HepG2 (cell line): ENCODE data around the gene VAT1L. TPM values are rescaled to one million over a fixed set of nuclear protein-coding genes. Genes with fewer than 3 reads are reported as not detected.

Source experiments
- ASH2L ChIP-seq: fragments of 300-600, 200-600 bp; sonication (generic); IDR thresholded peaks from 2 replicates; pipeline ENCODE4 v1.7.0; 2017; ENCODE audit warnings: low read depth, mild to moderate bottlenecking, moderate library complexity, mixed read lengths, low read length; ENCODE audit not compliant: insufficient read length
- CCAR2 ChIP-seq: fragments of 200-400 bp; formaldehyde crosslinking; optimal IDR thresholded peaks from 2 replicates; pipeline ENCODE3; 2018; ENCODE audit warnings: low read depth, mild to moderate bottlenecking, low read length, moderate library complexity
- CCDC6 ChIP-seq: sonication (generic); formaldehyde crosslinking; IDR thresholded peaks from 2 replicates; pipeline ENCODE4 v1.8.1; 2022; ENCODE audit warnings: mild to moderate bottlenecking, missing genetic modification reagents, moderate library complexity
- CEBPG ChIP-seq: IDR thresholded peaks from 2 replicates; pipeline ENCODE4 v1.6.1; 2016
- CHD4 ChIP-seq: fragments of 200-600 bp; sonication (generic); IDR thresholded peaks from 2 replicates; pipeline ENCODE4 v1.7.0; 2017; ENCODE audit warnings: mild to moderate bottlenecking, low read length, borderline replicate concordance
- HHEX ChIP-seq: IDR thresholded peaks from 2 replicates; pipeline ENCODE4 v1.6.1; 2016; ENCODE audit warnings: control low read depth
- HIVEP1 ChIP-seq: sonication (generic); formaldehyde crosslinking; IDR thresholded peaks from 2 replicates; pipeline ENCODE4 v1.4.0; 2020; ENCODE audit warnings: mild to moderate bottlenecking, missing genetic modification reagents
- HNF4A ChIP-seq: sonication (generic); formaldehyde crosslinking; IDR thresholded peaks from 2 replicates; pipeline ENCODE4 v1.4.0; 2020; ENCODE audit warnings: missing genetic modification reagents
- HNRNPK ChIP-seq: fragments of 200-400 bp; formaldehyde crosslinking; IDR thresholded peaks from 2 replicates; pipeline ENCODE4 v1.6.1; 2018; ENCODE audit warnings: low read length, low read depth, moderate library complexity, mild to moderate bottlenecking; ENCODE audit not compliant: poor library complexity, severe bottlenecking
- NBN ChIP-seq: fragments of 450-650 bp; conservative IDR thresholded peaks from 2 replicates; pipeline ENCODE4 v1.6.1; 2017
- NCOR1 ChIP-seq: fragments of 200-600 bp; sonication (generic); IDR thresholded peaks from 2 replicates; pipeline ENCODE4 v1.7.0; 2017; ENCODE audit warnings: antibody characterized with exemption, low read length, borderline replicate concordance
- REXO4 ChIP-seq: sonication (generic); formaldehyde crosslinking; IDR thresholded peaks from 2 replicates; pipeline ENCODE4 v1.8.0; 2022; ENCODE audit warnings: missing genetic modification reagents, mild to moderate bottlenecking, borderline replicate concordance
- SALL1 ChIP-seq: sonication (generic); formaldehyde crosslinking; IDR thresholded peaks from 2 replicates; pipeline ENCODE4 v1.8.0; 2022; ENCODE audit warnings: mild to moderate bottlenecking, missing genetic modification reagents
- SNRNP70 ChIP-seq: fragments of 200-400 bp; formaldehyde crosslinking; IDR thresholded peaks from 2 replicates; pipeline ENCODE4 v1.6.1; 2017; ENCODE audit warnings: mild to moderate bottlenecking, low read depth, low read length, moderate library complexity
- SP2 ChIP-seq: sonication (generic); formaldehyde crosslinking; IDR thresholded peaks from 2 replicates; pipeline ENCODE4 v1.5.1; 2020; ENCODE audit warnings: mild to moderate bottlenecking, missing genetic modification reagents
- ZNF20 ChIP-seq: sonication (generic); formaldehyde crosslinking; IDR thresholded peaks from 2 replicates; pipeline ENCODE4 v1.4.0; 2020; ENCODE audit warnings: mild to moderate bottlenecking, moderate library complexity, missing genetic modification reagents
- ZNF552 ChIP-seq: sonication (generic); formaldehyde crosslinking; IDR thresholded peaks from 2 replicates; pipeline ENCODE4 v1.9.0; 2022; ENCODE audit warnings: missing genetic modification reagents, mild to moderate bottlenecking, borderline replicate concordance
- ZNF83 ChIP-seq: sonication (generic); formaldehyde crosslinking; IDR thresholded peaks from 2 replicates; pipeline ENCODE4 v1.4.0; 2020; ENCODE audit warnings: missing genetic modification reagents, mild to moderate bottlenecking, borderline replicate concordance
- polyA plus RNA-seq, 8 experiments: library from polyadenylated mRNA; depleted of rRNA in 3 of 8; stranded (reverse) in 7 of 8; unstranded in 1 of 8; fragments of >200 nt; fragmentation: Illumina TruSeq in 4 of 8; extraction: Trizol in 4 of 8; gene quantifications; 2 replicates each; pipeline versions ENCODE4 v1.2.1 to v1.2.3, GENCODE V29; 2011 to 2016; ENCODE audit warnings: low read depth in 4 of 8, missing spikeins in 1 of 8, mixed read lengths in 1 of 8; ENCODE audit not compliant: insufficient read depth in 1 of 8
- total RNA-seq, 5 experiments: library from RNA; depleted of rRNA; stranded (reverse); fragments of >200 nt; fragmentation: Illumina TruSeq; extraction: Trizol; gene quantifications; 2 replicates each; pipeline ENCODE4 v1.2.3, GENCODE V29; 2016; ENCODE audit warnings: low read depth in 1 of 5
- TF ChIP-seq, protein P1 (sequence below): sonication (generic); formaldehyde crosslinking; IDR thresholded peaks from 2 replicates; pipeline ENCODE4 v1.5.1; 2020; ENCODE audit warnings: mild to moderate bottlenecking, moderate library complexity, missing genetic modification reagents
- TF ChIP-seq, protein P2 (sequence below): sonication (generic); formaldehyde crosslinking; IDR thresholded peaks from 2 replicates; pipeline ENCODE4 v1.5.0; 2020; ENCODE audit warnings: missing genetic modification reagents
- TF ChIP-seq, protein P3 (sequence below): sonication (generic); formaldehyde crosslinking; IDR thresholded peaks from 2 replicates; pipeline ENCODE4 v1.8.1; 2023; ENCODE audit warnings: mild to moderate bottlenecking, missing genetic modification reagents
- TF ChIP-seq, protein P4 (sequence below): sonication (generic); formaldehyde crosslinking; IDR thresholded peaks from 2 replicates; pipeline ENCODE4 v1.4.0; 2020; ENCODE audit warnings: mild to moderate bottlenecking, missing genetic modification reagents
- TF ChIP-seq, protein P5 (sequence below): sonication (generic); formaldehyde crosslinking; IDR thresholded peaks from 2 replicates; pipeline ENCODE4 v1.5.0; 2020; ENCODE audit warnings: mild to moderate bottlenecking, missing genetic modification reagents
- TF ChIP-seq, protein P6 (sequence below): IDR thresholded peaks from 2 replicates; pipeline ENCODE4 v1.6.1; 2012; ENCODE audit warnings: low read depth, low read length, improper control_type of control experiment

The VAT1L gene
- total and polyA plus RNA-seq, 2 of the 13 experiments (the other 11 are each of a cell fraction or from before 2014, with no cell fraction given): not detected

DNA sequence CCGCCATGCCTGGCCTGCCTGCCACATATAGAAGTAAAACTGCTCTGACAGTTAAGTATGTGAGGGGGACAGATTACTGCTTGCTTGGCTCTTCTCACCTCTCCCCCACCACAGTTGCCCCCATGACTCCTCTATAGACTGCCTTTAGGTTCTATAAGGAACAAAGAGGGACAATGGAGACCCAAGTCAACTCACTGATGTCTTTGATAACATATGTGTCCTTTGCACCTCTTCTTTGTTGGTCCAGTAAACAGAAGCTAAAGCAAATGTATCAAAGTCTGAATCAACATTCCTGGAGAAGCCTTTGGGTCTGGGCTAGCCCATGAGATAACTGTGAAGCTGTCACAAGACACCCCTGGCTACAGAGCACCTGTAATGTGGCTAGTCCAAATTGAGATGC, 38.9 kb upstream of the VAT1L start (continued):
- TF ChIP-seq CEBPG (CRISPR knock-in tag): 0 out of 2 replicates have a peak, but pooled peaks have one; percentile 8
- TF ChIP-seq NCOR1: peak; percentile 80; the same call in 1 of the 2 replicates
- peak; percentile 54 for TF ChIP-seq HHEX (CRISPR knock-in tag)
- TF ChIP-seq CCAR2: no peak
- TF ChIP-seq HNRNPK: no peak
- no peak for TF ChIP-seq NBN
- TF ChIP-seq, protein P1, sequence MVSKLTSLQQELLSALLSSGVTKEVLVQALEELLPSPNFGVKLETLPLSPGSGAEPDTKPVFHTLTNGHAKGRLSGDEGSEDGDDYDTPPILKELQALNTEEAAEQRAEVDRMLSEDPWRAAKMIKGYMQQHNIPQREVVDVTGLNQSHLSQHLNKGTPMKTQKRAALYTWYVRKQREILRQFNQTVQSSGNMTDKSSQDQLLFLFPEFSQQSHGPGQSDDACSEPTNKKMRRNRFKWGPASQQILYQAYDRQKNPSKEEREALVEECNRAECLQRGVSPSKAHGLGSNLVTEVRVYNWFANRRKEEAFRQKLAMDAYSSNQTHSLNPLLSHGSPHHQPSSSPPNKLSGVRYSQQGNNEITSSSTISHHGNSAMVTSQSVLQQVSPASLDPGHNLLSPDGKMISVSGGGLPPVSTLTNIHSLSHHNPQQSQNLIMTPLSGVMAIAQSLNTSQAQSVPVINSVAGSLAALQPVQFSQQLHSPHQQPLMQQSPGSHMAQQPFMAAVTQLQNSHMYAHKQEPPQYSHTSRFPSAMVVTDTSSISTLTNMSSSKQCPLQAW (CRISPR knock-in tag): peak; percentile 87
- TF ChIP-seq REXO4: no peak
- TF ChIP-seq, protein P2, sequence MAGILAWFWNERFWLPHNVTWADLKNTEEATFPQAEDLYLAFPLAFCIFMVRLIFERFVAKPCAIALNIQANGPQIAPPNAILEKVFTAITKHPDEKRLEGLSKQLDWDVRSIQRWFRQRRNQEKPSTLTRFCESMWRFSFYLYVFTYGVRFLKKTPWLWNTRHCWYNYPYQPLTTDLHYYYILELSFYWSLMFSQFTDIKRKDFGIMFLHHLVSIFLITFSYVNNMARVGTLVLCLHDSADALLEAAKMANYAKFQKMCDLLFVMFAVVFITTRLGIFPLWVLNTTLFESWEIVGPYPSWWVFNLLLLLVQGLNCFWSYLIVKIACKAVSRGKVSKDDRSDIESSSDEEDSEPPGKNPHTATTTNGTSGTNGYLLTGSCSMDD (CRISPR knock-in tag): no peak
- no peak for TF ChIP-seq ZNF20 (CRISPR knock-in tag)
- no peak for TF ChIP-seq SP2 (CRISPR knock-in tag)
- TF ChIP-seq, protein P3, sequence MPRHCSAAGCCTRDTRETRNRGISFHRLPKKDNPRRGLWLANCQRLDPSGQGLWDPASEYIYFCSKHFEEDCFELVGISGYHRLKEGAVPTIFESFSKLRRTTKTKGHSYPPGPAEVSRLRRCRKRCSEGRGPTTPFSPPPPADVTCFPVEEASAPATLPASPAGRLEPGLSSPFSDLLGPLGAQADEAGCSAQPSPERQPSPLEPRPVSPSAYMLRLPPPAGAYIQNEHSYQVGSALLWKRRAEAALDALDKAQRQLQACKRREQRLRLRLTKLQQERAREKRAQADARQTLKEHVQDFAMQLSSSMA (CRISPR knock-in tag): peak; percentile 32; the same call in 1 of the 2 replicates
- no peak for TF ChIP-seq SNRNP70
- TF ChIP-seq CHD4: peak; percentile 85; the same call in 1 of the 2 replicates
- peak; percentile 96 for TF ChIP-seq HNF4A (CRISPR knock-in tag)
- no peak for TF ChIP-seq HIVEP1
- TF ChIP-seq CCDC6 (CRISPR knock-in tag): no peak
- TF ChIP-seq, protein P4, sequence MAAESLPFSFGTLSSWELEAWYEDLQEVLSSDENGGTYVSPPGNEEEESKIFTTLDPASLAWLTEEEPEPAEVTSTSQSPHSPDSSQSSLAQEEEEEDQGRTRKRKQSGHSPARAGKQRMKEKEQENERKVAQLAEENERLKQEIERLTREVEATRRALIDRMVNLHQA: no peak
- no peak for TF ChIP-seq ZNF552 (CRISPR knock-in tag)
- TF ChIP-seq ZNF83 (CRISPR knock-in tag): no peak
- TF ChIP-seq, protein P5, sequence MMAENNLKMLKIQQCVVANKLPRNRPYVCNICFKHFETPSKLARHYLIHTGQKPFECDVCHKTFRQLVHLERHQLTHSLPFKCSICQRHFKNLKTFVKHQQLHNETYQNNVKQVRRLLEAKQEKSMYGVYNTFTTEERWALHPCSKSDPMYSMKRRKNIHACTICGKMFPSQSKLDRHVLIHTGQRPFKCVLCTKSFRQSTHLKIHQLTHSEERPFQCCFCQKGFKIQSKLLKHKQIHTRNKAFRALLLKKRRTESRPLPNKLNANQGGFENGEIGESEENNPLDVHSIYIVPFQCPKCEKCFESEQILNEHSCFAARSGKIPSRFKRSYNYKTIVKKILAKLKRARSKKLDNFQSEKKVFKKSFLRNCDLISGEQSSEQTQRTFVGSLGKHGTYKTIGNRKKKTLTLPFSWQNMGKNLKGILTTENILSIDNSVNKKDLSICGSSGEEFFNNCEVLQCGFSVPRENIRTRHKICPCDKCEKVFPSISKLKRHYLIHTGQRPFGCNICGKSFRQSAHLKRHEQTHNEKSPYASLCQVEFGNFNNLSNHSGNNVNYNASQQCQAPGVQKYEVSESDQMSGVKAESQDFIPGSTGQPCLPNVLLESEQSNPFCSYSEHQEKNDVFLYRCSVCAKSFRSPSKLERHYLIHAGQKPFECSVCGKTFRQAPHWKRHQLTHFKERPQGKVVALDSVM: no peak
- TF ChIP-seq, protein P6, sequence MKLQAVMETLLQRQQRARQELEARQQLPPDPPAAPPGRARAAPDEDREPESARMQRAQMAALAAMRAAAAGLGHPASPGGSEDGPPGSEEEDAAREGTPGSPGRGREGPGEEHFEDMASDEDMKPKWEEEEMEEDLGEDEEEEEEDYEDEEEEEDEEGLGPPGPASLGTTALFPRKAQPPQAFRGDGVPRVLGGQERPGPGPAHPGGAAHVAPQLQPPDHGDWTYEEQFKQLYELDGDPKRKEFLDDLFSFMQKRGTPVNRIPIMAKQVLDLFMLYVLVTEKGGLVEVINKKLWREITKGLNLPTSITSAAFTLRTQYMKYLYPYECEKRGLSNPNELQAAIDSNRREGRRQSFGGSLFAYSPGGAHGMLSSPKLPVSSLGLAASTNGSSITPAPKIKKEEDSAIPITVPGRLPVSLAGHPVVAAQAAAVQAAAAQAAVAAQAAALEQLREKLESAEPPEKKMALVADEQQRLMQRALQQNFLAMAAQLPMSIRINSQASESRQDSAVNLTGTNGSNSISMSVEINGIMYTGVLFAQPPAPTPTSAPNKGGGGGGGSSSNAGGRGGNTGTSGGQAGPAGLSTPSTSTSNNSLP: peak; percentile 92
- peak; percentile 68 for TF ChIP-seq ASH2L
- peak; percentile 64; the same call in 1 of the 2 replicates for TF ChIP-seq SALL1 (CRISPR knock-in tag)
